EL (cell line): ENCODE results near the gene ADCY2.

Experiments
- DNase-seq: peaks from one replicate; pipeline ENCODE4 v3.0.0-alpha.2; 2016

The ADCY2 gene

DNA sequence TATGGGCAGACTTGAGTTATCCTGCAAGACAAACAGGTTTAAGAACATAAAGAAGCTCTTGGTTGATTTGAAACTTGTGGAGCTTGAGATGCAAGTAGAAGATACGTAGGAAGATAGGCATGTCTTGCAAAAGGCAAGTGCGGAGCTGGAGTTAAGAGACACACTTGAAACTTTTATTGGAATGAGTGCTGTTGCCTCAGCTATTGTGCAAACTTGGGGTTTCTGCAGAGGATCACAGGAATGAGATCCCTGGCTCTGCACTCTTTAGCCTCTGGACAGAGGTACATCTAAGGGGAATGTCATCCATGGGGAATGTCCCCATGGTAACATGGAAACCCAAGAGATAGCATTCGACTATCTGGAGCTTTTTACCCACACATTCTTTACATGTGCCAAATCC, 121.1 kb downstream of the ADCY2 start:
- no peak for DNase-seq

DNA sequence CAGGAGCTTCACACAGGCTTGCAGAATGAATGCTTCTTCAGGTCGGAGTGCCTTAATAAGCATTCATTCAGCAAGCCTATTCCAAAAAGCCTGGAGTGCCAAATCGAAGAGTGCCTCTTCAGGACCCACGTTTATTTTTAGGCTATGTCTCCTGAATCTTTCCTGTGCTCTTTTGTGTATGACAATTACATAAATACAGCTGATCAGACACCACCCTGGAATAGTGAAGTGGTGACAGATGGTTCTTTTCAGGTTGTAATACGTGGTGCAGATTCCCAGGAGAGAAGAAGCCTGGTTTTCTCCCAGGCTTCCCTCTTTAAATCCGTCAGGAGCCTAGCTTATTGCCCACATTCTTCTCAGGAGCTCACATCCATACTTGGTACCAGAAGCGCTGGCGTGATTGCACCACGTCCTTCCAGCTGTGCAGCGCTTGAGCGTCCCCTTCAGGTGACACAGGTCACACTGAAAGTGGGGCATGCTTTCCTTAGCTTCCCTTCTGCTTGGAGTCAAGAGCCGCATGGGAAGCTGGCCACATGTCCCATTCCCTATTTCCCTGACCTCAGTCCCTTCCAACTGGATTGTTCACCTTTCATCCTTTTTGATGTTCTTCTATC, 123.1 kb downstream of the ADCY2 start:
- no peak for DNase-seq

DNA sequence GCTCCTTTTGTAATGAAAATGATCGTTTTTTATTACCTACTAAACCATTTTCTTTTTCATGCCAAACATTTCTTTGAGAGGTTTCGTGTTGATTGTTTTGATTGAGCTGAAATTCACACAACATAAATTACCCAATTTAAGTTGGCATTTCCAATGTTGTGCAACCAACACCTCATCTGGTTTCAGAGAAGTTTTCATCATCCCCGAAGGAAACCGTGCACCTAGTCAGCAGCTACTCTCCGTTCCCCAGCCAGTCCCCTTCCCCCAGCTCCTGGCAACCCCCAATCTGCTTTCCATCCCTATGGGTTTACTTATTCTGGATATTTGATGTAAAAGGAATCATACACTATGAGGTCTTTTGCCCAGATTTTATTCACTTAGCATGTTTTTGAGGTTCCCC, 123.6 kb downstream of the ADCY2 start:
- no peak for DNase-seq

DNA sequence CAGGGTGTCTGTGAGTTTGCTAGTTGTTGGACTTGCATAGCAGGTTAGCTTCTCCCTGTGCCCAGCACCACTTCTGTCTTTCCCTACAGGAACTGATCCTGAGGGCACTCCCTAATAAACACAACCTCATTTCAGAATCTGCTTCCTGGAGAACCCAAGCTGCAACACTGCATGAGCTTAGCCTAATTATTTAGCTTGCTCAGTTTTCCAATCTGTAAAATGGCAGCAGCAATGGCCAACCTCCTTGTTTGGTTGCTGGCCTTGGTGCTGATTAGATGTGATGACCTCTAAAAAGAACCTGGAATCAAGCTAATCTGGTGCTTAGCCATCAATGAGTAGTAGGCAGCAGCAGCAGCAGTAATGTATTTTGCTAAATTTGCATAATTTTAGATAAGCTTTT, 133.9 kb downstream of the ADCY2 start:
- no peak for DNase-seq

DNA sequence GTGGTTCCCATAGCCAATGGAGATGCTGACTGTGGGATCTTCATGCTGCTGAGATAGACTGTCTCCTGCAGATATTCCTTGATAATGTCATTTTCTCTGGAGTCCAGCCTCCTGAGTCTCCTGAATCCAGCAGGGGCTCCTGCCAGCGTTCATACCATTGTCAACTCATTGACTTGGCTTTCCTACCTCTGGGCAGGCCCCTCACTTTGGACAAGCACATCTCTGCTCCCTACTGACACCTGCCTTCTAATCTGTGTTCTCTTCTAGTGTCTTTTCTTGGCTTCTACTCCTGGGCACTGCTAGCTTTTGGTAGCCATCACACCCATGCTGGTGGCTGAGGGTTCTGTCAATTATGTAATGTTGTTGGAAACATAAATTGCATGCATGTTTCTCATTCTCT, 138.0 kb downstream of the ADCY2 start:
- DNase-seq: no peak

DNA sequence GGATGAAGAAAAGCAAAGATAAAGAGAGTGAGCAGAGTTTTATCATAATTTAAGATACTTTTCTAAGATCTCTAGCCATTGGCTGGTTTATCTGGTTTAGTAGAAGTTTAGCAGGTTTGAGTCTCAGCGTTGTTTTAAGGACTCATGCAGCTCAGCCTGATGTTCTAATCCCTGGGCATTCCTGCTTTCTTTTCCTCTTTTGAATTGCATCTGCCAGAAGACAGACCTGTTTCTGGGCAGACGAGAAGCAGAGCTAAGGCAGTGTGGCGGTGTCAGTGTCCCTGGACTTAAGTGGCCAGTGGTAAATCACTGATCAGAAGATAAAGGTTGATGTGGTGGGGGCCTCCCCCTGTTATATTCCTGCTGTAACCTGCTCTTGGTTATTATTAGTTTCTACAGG, 138.6 kb downstream of the ADCY2 start:
- DNase-seq: no peak

DNA sequence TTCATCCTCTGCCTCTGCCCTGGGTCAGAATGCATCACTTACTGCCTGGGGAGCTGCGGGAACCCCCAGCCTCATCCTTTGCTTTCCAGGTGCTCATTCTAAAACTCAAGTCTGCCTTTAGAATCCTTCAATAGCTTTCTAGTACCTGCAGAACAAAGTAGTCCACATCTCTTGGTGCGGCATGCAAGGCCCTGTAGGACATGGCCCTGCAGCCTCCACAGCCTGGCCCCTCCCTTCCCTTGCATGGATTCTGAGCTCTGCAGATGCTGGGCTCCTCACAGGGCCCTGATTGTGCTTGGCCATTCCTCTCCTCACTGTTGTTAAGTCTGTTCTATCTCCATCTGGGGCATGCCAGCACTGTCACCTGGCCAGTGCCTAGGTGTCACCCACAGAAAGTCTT, 141.6 kb downstream of the ADCY2 start:
- no peak for DNase-seq

DNA sequence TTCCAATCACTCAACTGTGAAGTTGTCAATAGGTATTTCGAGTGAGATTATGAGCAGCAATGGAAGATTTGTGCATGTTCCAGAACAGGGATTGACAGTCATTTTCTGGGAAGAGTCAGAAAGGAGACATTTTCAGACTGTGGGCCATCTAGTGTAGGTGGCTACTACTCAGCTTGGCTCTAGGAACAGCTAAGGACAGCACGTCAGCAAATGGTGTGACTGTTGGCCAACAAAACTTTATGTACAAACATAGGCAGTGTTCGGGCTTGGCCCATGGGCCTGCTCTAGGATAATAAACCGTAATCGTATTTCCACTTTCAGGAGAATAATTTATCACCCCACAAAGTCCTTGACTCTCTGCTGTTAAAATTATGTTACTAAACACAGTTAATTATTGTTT, 143.6 kb downstream of the ADCY2 start:
- DNase-seq: no peak

DNA sequence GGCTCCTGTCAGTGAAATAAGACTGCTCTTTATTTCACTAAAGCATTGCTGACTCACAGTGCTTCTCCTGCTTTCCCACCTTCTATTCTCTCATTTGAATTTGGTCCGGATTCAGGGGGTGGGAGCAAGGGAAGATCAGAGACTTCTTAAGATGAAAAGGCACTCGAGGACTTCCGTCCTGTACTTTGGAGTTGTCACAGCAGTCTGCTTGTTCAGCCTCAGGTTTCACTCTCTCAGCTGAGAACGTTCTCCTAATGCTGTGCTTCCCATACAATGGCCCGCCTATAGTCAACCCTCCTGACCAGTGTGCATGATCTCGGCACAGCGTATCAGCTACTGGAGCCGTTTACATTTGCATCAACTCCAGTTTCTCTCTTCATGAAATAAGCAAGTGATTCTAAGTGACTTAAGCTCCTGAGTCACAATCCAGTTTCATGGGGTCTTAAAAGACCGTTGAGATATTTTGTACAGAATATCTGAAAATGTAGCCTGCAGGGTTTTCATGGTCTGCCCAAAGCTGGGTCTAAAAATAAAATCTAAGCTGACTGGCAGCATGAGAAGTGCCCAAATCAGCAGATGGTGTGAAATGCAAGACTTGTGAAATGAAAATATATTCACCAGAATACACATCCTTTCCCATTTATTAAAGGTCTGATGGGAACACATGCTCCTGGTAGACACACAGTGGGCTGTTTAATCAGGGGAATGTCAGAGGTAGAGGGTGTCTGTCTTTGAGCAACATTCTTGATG, 145.0 kb downstream of the ADCY2 start:
- DNase-seq: no peak

DNA sequence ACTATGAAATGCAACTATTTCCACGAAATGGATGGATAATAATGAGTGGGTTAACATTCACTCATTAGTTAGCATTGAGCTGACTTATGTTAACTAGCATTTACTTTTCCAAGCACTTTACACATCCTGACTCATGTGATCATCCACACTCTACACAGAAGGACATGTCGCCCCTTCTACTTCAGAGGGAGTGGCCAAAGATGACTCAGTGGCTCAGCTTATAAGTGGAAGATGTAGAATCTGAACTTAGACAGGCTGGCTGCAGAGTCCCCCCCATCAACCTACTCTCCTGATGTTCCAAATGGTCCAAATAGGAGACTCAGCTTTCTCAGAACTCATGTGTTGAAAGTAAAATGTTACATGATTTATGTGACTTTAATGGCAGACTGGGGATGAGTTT, 146.0 kb downstream of the ADCY2 start:
- DNase-seq: no peak

DNA sequence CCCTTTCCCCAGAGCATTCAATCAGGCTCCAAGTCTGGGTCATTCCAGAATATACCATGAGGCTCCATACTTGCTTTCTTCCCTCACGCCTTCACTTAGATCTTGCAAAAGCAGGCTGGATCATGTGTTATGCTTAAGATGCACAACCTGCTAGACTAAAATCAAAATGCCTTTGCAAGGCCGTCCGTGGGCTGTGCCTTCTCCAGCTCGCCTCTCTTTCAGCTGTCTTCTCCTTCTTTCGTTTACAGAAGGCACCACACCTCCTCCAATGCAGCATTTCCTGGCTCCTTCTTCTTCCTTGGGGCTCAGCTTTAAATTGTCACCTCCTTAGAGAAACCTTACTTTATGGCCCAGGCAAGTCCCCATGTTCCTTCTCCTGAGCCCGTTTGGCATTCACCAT, 150.6 kb downstream of the ADCY2 start:
- DNase-seq: no peak

DNA sequence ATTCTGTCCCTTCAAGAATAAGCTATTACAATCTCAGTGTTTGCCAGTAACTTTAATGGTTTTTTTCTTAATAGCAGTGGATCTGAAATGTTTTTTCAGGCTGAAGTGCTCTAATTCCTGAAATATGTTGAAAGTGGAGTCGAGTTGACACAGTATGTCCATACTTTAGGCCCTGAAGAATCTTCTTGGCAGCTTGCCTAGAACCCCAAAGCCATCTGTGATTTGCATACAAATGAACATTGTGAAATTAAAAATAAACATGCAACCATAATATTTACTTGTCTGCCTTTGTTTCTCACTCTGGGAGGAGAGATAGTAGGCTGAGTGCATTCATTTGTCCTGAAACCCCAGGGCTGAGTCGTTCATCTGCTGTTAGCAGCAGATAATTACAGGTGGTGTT, 152.7 kb downstream of the ADCY2 start:
- DNase-seq: no peak

DNA sequence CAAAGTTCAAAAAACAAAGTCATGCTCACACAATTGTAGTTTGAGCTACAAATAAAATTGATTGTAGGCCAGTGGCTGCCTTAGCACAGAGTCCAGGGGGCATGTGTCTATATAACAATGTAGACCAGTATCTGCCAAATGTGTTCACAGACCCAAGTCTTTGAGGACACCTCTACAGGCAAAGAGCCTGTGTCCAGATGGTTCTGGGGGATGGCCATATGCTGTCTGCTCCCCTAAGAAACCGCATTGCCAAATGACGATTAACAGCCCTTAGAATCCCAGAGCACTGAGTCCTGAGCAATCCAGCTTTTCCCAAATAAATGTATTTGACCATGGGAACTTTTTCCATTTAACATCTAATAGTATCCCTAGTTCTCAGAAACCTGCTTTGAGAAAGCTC, 169.6 kb downstream of the ADCY2 start:
- no peak for DNase-seq

DNA sequence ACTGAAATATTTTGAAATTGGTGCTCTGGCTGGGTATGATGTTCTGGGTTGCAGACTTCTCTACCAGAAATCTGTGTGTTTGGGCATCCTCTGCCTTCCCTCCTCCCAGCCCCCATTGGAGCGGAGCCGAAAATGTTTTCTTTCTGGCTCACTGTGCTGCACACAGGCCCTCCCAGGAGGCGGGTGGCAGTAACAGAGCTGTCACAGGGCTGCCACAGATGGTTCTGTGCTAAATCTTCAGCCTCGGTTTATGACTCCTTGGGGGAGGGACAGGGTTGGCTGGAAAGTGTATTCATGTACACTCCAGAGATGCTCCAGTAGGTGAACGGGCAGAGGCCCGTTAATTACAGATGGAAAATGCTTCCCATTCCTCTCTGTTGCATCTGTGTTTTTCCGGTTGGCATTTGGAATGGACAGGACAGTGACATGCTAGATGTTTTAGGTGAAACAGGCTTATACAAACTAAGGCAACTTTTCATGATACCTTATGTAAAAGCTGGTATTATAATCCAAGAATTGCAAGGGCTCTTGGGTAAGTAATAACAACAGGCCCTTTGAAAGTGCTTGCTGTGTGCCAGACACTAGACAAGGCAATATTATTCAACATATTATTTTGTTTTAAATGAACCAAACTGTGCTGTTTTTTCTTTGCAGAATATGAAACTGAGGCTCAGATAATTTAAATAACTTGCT, 180.2 kb downstream of the ADCY2 start:
- no peak for DNase-seq

DNA sequence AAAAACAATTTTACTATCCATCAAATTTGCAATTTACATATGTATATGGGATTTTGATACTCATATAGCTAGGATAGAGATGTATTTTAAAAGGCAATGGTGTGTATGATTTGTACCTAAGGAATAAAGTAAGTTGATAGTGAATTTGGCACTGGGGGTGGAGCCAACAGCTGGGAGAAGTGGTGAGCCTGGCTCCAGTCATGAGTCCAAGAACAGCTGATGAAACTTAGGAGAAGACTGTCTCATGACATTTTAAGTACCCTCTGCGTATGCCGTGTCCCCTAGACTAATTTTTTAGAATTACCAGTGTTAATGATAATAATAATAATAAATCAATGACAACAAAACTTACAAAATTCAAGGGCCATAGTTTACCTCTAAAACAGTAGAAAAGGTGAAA, 181.4 kb downstream of the ADCY2 start:
- DNase-seq: no peak

DNA sequence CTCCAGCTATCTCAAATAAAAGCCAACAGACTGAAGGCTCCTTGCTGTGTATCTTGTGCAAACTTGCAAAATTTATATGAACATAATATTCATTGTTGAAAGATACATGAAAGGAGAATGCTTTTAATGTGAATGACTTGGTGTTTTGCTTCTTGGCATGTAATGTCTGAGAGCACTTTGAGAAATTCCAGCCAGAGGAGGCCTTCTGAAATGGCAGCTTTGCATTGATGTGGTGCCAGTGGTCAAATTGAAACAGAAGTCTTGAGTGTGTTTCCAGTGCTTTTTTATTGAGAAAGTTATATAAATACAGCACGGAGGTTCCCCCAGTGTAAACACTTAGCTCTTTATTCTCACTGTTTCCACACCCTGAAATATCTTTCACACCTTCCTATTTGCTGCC, 182.1 kb downstream of the ADCY2 start:
- no peak for DNase-seq

DNA sequence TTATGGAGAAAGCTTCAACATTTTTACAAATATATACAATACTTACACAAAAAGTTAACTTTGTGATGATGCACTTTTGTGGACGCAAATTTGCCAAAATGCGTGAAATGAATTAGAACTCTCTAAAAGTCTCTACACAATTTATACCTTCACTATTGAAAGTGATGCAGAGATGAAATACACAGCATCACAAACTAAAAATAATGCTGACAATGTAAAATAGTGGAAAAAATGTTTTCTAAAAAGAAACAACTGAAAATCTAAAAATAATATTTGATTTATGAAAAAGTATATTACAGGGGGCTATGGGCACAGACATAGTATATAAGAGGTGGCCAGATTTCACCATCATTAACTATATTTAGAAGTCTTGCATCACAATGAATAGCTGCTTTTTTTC, 188.8 kb downstream of the ADCY2 start:
- DNase-seq: no peak

DNA sequence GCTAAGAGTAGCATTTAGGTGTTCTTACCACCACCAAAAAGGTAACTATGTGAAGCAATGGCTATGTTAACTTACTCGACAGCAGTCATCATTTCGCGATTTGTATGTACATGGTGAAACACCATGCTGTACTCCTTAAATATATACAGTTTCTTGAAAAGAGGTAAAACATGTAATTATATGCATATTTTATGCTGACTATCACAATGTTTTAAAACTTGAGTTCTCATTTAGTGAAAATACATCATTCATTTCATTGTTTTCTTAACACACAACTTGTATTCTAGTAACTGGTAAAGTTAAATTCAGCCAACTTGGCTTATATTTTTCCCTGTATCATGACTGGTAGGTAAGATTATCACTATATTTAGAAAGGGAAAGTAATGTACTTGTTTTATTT, 189.9 kb downstream of the ADCY2 start:
- DNase-seq: no peak

DNA sequence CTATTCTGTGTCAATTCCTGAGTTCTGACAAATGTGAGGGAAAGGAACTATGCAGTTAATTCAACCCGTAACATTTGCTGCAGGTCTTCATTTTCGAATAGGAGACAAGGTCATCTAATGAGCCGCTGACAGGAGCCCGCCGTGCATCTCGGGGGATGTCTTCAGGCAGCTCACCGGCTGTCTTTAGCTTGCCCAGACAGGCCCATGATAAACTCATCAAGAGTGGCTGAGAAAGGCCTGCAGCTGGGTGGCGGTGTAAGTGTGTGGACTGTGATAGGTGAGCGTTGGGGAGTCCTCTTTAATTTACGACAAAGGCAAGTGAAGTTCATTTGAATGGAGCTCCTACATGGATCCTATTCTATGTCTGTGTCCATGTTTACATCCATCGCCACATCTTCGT, 190.5 kb downstream of the ADCY2 start:
- no peak for DNase-seq

DNA sequence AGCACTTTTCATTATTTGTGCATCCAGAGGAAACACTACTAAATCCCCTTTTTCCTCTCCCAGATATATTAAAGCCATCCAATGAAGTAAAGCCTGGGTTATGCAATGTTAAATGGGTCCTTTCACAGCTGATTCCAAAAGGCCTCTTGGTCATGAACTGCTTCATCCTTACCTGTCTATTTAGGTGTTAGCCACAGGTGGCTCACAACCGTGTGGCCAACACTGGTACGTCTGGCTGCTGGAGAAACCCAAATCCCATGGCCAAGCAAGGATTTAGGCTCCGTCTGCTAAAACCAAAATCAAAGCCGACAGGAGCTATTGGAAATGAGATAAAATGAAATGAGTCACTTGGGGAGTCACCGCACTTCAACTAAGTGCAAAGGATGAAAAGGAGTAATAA, 193.9 kb downstream of the ADCY2 start:
- DNase-seq: no peak

DNA sequence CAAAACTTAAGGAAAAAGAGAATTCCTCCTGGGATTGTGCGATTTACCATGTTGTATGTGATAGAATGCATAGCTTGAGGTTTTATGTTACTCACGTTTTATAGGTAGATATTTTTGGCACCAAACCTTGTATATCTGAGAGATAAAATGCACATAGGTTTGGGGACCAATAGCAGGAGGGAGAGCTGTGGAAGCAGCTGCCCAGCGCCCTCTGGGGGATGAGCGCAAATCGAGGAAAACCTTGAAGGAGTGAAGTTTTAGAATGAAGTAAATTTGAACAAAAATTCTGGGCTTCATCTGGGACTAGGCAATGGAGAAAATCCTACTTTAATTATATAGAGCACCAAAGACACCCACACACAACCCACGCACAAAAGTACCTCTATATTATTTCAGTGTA, 197.0 kb downstream of the ADCY2 start:
- DNase-seq: no peak

DNA sequence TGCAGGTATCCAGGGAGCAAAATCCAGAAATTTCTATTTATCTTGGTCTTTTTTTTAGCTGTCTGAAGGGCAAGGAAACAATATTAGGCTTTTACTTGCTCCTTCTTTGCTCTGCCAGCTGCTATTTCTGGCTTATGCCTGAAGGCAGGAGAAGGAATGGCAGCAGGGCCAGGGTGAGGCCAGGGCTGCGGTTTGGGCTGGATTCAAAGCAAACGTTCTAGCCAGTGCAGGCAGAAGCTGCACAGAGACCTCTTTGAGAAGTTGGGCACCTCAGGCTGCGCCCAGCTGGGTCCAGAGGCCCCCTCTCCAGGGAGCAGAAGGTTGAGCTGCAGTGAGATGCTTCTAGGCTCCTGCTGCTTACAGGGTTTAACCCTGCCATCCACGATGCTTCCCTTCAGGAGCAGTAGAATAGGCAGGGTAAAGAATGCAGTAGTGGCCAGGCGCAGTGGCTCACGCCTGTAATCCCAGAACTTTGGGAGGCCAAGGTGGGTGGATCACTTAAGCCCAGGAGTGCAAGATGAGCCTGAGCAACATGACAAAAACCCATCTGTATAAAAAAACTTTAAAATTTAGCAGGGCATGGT, 201.2 kb downstream of the ADCY2 start:
- no peak for DNase-seq

DNA sequence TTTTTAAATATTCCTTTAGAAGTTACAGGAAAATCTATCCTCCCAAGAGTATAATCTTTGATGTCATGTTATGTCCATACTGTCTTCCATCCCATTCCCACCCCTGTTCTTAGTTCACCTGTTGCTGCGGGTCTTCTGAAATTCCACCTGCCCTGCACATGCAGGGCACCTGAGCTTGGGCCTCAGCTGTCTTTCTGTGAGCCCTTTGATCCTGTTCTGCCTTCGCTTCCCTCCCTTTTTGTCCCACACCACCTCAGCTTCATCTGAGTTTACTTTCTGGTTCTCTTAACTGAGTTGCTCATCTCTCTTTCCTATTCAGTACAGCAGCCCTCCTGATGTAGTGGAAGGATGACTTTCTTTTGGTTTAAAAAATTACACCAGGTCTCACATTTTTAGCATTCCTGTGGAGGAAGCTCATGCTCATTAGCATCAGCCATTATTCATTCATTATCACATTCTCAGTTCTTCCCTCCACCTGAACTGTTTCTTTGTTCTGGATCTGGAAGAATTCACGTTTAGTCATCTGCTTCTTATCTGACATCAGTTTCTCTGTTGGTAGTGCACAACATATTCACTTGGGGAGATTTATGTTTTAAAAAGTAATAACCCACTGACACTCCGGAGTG, 211.0 kb downstream of the ADCY2 start:
- DNase-seq: no peak

DNA sequence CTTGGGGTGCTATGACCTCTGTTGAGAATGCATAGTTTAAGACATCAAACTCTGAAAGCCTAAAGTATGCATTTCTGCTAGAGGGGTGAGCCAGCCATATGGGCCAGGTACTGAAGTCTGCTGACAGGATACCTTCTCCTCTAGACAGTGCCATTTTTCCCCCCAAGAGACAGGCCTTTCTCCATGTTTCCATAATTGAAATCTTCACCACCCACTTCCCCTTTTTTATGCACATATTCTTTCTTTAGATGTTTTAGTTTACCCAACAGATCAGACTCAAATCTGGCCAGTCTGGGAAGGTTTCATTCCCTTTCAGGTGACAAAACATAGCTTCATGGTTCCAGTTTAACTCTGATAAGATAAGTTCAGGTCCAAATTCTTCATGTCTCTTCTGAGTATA, 212.8 kb downstream of the ADCY2 start:
- no peak for DNase-seq
